Measurements from ENCODE around the gene SAMMSON.

The SAMMSON gene

GRCh38 chr3:70011582-70011981, 12.0 kb downstream of the SAMMSON start:
- DNase-seq (ENCODE audit: low read depth) = no peak

GRCh38 chr3:70020906-70021660, 21.6 kb downstream of the SAMMSON start:
- DNase-seq (ENCODE audit: low read depth) = no peak

GRCh38 chr3:70028361-70028760, 28.8 kb downstream of the SAMMSON start:
- no peak for DNase-seq (ENCODE audit: low read depth)

- no peak for DNase-seq (ENCODE audit: low read depth)
Measured at GRCh38 chr3:70038693-70039092, 39.2 kb downstream of the SAMMSON start.

GRCh38 chr3:70040386-70040785, 40.9 kb downstream of the SAMMSON start:
- no peak for DNase-seq (ENCODE audit: low read depth)

GRCh38 chr3:70042641-70043040, 43.1 kb downstream of the SAMMSON start:
- no peak for DNase-seq (ENCODE audit: low read depth)

- no peak for DNase-seq (ENCODE audit: low read depth)
Measured at GRCh38 chr3:70049761-70050160, 50.2 kb downstream of the SAMMSON start.

GRCh38 chr3:70053293-70053692, 53.8 kb downstream of the SAMMSON start:
- no peak for DNase-seq (ENCODE audit: low read depth)

GRCh38 chr3:70056081-70056480, 56.5 kb downstream of the SAMMSON start:
- DNase-seq (ENCODE audit: low read depth) = no peak

GRCh38 chr3:70057426-70057825, 57.9 kb downstream of the SAMMSON start:
- no peak for DNase-seq (ENCODE audit: low read depth)

GRCh38 chr3:70061096-70061495, 61.6 kb downstream of the SAMMSON start:
- DNase-seq (ENCODE audit: low read depth) = no peak

- no peak for DNase-seq (ENCODE audit: low read depth)
Measured at GRCh38 chr3:70064194-70064779, 64.8 kb downstream of the SAMMSON start.

- DNase-seq (ENCODE audit: low read depth) = no peak
Measured at GRCh38 chr3:70065696-70066253, 66.2 kb downstream of the SAMMSON start.

- no peak for DNase-seq (ENCODE audit: low read depth)
Measured at GRCh38 chr3:70067860-70068521, 68.5 kb downstream of the SAMMSON start.

- no peak for DNase-seq (ENCODE audit: low read depth)
Measured at GRCh38 chr3:70069557-70069956, 70.0 kb downstream of the SAMMSON start.

- DNase-seq (ENCODE audit: low read depth) = no peak
Measured at GRCh38 chr3:70071138-70071537, 71.6 kb downstream of the SAMMSON start.

- DNase-seq (ENCODE audit: low read depth) = no peak
Measured at GRCh38 chr3:70072180-70072579, 72.6 kb downstream of the SAMMSON start.

- no peak for DNase-seq (ENCODE audit: low read depth)
Measured at GRCh38 chr3:70072754-70073153, 73.2 kb downstream of the SAMMSON start.

- no peak for DNase-seq (ENCODE audit: low read depth)
Measured at GRCh38 chr3:70075101-70075500, 75.6 kb downstream of the SAMMSON start.

GRCh38 chr3:70076396-70076795, 76.9 kb downstream of the SAMMSON start:
- DNase-seq (ENCODE audit: low read depth) = no peak

- DNase-seq (ENCODE audit: low read depth) = no peak
Measured at GRCh38 chr3:70078778-70079177, 79.2 kb downstream of the SAMMSON start.

GRCh38 chr3:70085613-70086012, 86.1 kb downstream of the SAMMSON start:
- no peak for DNase-seq (ENCODE audit: low read depth)

GRCh38 chr3:70086336-70086735, 86.8 kb downstream of the SAMMSON start:
- DNase-seq (ENCODE audit: low read depth) = no peak

Measured in T-helper 22 cell (primary cell).